Measurements from ENCODE around the gene GDAP1L1. TPM values are rescaled to one million over a fixed set of nuclear protein-coding genes. Genes with fewer than 3 reads are reported as not detected.
A peak's percentile ranks its signal among the peaks of the same experiment; 100 is the strongest.

The GDAP1L1 gene
- total RNA-seq, 2 donors from 2014 or later = 1.5 TPM; not detected in 1

DNA sequence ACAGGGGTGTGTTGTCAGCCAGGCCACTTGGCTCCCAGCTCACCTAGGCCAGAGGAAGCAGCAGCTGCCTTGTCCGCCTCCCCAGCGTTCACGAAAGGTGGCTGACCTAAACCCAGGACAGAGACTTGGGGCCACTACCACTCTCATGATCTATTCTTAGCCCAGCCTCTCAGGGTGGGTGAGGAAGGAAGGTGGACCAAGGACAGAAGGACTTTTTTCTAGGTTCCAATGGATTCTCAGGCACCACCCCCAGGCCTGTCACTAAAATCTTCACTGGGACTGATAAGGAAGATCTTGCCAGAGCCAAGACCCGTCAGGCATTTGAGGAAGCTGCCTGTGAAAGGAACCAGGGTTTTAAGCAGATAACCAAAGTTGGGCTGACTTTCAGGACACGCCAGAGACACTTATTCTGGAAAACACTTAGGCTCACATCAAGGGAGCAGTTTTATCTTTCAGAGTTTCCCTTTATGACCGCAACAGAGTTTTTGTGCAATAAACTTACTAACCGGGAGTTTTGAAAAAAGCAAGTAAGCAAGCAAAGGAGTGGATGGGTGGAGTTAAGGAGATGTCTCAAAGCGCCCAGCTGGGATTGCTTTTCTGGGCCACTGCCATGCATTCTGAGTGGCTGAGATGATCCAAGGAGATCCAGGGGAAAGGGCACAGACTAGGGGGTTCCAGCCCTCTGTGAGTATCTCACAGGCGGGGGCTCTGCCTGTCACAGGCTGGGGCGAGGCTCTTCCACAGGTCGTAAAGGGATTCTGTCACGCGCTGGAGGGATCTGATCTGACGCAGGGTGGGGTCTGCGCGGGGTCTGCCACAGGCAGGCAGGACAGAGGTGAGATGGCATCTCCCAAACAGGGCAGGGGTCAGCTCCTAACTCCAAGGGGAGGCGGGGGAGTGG lies 62.9 kb downstream of the GDAP1L1 start:
- peak overlapping the region; percentile 68 to 92 for H3K4me3 ChIP-seq
- intact Hi-C loops (cut with DNase I) = loop anchor here (5.0 to 10.0 kb wide), 2 partner anchors 198 to 305 kb away; no protein-coding TSS in a partner anchor
- 15% methylated on average over 17 of the region's 17 CpGs for WGBS

DNA sequence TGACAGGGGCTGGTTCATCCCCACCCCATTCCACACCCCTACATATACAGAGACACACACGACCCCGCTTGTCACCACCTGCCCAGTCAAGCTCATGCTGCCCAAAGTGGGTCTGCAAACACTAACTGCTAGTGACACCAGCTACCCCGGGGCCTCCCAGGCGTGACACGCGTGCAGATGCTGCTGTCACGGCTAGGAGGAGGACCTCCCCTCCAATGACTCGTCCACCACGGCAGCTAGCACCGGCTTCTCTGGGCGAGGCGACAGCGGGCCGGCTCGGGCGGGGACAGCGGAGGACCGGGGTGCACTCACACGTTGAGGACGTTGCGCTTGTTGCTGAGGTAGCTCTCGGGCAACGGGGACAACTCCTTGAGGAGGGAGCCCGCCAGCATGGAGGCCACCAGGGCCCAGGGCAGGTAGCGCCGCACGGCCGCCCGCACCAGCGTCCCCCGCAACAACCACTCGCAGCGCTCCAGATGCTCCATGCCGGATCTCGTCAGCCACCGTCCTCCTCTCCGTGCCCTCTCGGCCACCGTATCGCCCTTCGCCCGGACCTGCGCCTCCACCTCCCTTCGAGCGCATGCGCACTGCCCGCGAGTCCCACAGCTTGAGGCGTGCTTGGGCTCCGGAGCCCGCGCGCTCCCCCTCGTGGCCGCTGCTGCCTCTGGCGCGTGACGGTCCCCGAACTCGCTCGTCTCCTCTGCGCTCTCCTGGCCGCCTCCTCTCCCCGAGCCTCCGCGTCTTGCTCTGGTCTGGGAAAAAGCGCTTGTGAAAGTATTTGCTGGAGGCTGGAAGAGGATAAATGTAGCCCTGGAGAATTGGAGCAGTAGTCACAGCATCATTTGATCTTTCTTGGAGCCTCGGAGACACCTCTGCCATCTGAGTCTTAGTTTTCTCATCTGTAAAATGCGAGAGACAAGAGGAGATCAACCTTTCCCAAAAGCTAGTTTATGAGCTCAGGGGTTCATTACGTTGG lies 63.8 kb downstream of the GDAP1L1 start, which contains the start of gene FITM2:
TSS of gene FITM2 (minus strand) at position 539 of the 976 bp plus-strand sequence. CDS start at position 485, 54 bp downstream.
- intact Hi-C loops (cut with DNase I) = loop anchor here (1.0 to 10.0 kb wide), 3 partner anchors 94 to 304 kb away; no protein-coding TSS in a partner anchor
- TF ChIP-seq POLR2A (IDR thresholded peaks at IDR 0.05) = peak; percentile 48
- TF ChIP-seq POLR2AphosphoS5 (IDR thresholded peaks at IDR 0.05) = peak; percentile 97
- TF ChIP-seq CTCF (IDR thresholded peaks at IDR 0.05) = peak; percentile 87 to 99 (median 98)
- Histone ChIP-seq H3K27me3 (replicated peaks; ENCODE audit: insufficient read depth) (no peaks in the 10 kb centered on the region), H3K9me3 (no peaks in the 10 kb centered on the region), H3K36me3 (no peaks in the 10 kb centered on the region), H3K27ac (peak within 1 kb of the TSS; percentile 52 to 67), H3K4me3 (peak within 1 kb of the TSS; percentile 68 to 92), H3K4me1 (replicated peaks) (peaks cover 7% of the 10 kb centered on the region)
- 2% methylated on average over 68 of the region's 70 CpGs for WGBS
- DNase-seq (ENCODE audit: low spot score) = peak; percentile 97

More for the DNA sequence above, 62.9 kb downstream of the GDAP1L1 start:
- TF ChIP-seq POLR2AphosphoS5 (IDR thresholded peaks at IDR 0.05) = no peak
- H3K27ac ChIP-seq = peak overlapping the region; percentile 52 to 67
- H3K9me3 ChIP-seq = no peaks in the 10 kb centered on the region
- no peaks in the 10 kb centered on the region for H3K36me3 ChIP-seq
- peaks cover 7% of the 10 kb centered on the region for H3K4me1 ChIP-seq (replicated peaks)
- DNase-seq (ENCODE audit: low spot score) = no peak
- no peaks in the 10 kb centered on the region for H3K27me3 ChIP-seq (replicated peaks; ENCODE audit: insufficient read depth)

- TF ChIP-seq CTCF (IDR thresholded peaks at IDR 0.05) (no peak), POLR2A (IDR thresholded peaks at IDR 0.05) (no peak), POLR2AphosphoS5 (IDR thresholded peaks at IDR 0.05) (no peak)
- no peak for DNase-seq (ENCODE audit: low spot score)
- intact Hi-C loops (cut with DNase I) = loop anchor here (5.0 to 10.0 kb wide), 2 partner anchors 203 to 300 kb away; no protein-coding TSS in a partner anchor
Measured at GRCh38 chr20:44314870-44315269, 67.8 kb downstream of the GDAP1L1 start.

DNA sequence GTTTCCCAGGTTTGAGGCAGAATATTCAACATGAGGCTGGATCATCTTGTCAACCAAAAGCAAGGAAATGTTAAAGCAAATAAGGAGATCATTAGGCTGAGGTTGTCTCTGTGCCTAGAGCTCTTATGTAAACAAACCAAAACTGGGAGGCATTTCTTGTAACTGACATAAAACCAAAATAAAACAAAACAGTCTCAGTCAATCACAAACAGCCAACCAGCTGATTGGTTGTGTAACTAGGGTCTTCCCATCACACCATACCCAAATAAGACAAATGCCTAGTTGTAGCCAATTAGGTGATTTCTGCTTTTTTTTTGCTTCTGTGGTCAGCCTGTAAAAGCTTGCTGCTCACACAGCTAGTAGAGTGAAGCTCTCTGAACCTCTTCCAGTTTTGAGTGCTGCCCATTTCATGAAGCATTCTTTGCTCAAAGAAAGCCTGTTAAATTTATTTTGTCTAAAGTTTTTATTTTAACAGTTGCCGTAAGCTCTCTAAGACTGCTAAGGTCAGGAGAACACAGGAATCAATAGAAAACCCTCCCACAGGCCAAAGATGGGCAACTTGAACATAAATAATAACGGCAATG lies 72.8 kb downstream of the GDAP1L1 start:
- Histone ChIP-seq H3K9me3 (no peaks in the 10 kb centered on the region), H3K36me3 (no peaks in the 10 kb centered on the region), H3K4me3 (no peak overlapping the region), H3K4me1 (replicated peaks) (no peaks in the 10 kb centered on the region), H3K27ac (no peak overlapping the region), H3K27me3 (replicated peaks; ENCODE audit: insufficient read depth) (no peaks in the 10 kb centered on the region)
- TF ChIP-seq POLR2AphosphoS5 (IDR thresholded peaks at IDR 0.05) = no peak
- no peak for TF ChIP-seq POLR2A (IDR thresholded peaks at IDR 0.05)
- no peak for TF ChIP-seq CTCF (IDR thresholded peaks at IDR 0.05)
- WGBS = 83% methylated on average over 2 of the region's 2 CpGs
- intact Hi-C loops (cut with DNase I) = loop anchor here (10.0 kb wide), 1 partner anchor 295 kb away; no protein-coding TSS in a partner anchor
- no peak for DNase-seq (ENCODE audit: low spot score)

More at GRCh38 chr20:44314870-44315269, 67.8 kb downstream of the GDAP1L1 start:
- Histone ChIP-seq H3K36me3 (no peaks in the 10 kb centered on the region), H3K27me3 (replicated peaks; ENCODE audit: insufficient read depth) (no peaks in the 10 kb centered on the region), H3K4me1 (replicated peaks) (peaks cover 4% of the 10 kb centered on the region), H3K27ac (no peak overlapping the region), H3K9me3 (no peaks in the 10 kb centered on the region), H3K4me3 (no peak overlapping the region)
